ENCODE measurements around the gene GNG7.

GNG7 gene

DNA sequence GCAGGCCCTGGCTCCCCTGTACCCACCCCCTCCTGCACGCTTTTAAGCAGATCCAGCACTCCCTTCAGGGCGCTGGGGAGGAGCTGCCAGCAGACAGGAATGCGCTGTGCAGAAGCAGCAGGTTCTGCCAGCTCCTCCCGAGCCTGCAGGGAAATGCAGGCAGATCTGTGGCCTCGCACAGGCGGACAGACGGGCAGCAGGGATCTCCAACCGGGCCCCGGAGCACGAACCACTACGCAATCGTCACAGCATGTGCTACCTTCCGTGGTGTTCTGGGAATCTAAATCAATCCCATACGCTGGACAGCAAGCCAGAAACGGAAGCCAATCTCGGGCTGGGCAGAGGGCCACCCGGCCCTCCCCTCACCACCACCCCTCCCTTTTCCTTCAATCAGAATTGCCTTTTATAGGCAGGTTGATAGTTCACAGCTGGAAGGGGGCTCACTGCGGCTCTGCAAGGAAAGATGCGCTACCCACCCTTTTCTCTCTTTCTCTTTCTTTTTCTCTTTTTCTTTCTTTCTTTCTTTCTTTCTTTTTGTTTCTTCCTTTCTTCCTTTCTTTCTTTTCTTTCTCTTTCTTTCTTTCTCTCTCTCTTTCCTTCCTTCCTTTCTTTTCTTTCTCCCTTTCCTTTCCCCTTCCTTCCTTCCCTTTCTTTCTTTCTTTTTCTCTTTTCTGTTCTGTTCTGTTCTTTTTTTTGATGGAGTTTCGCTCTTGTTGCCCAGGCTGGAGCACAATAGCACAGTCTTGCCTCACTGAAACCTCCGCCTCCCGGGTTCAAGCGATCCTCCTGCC lies 99.9 kb downstream of the GNG7 start:
- peak overlapping the region; percentile 69 for H3K27ac ChIP-seq
- peak overlapping the region; percentile 22 for H3K4me3 ChIP-seq (ENCODE audit: low read depth, low read length)
- H3K36me3 ChIP-seq (ENCODE audit: control insufficient read depth, insufficient read depth, low read length) = no peaks in the 10 kb centered on the region
- peak overlapping the region; percentile 62 for H3K4me2 ChIP-seq (ENCODE audit: low read length)
- H3K79me2 ChIP-seq = no peaks in the 10 kb centered on the region
- TF ChIP-seq, protein P1, sequence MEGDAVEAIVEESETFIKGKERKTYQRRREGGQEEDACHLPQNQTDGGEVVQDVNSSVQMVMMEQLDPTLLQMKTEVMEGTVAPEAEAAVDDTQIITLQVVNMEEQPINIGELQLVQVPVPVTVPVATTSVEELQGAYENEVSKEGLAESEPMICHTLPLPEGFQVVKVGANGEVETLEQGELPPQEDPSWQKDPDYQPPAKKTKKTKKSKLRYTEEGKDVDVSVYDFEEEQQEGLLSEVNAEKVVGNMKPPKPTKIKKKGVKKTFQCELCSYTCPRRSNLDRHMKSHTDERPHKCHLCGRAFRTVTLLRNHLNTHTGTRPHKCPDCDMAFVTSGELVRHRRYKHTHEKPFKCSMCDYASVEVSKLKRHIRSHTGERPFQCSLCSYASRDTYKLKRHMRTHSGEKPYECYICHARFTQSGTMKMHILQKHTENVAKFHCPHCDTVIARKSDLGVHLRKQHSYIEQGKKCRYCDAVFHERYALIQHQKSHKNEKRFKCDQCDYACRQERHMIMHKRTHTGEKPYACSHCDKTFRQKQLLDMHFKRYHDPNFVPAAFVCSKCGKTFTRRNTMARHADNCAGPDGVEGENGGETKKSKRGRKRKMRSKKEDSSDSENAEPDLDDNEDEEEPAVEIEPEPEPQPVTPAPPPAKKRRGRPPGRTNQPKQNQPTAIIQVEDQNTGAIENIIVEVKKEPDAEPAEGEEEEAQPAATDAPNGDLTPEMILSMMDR (IDR thresholded peaks at IDR 0.05) = no peak
- H3K27me3 ChIP-seq (ENCODE audit: control insufficient read depth, insufficient read depth, low read length) = no peaks in the 10 kb centered on the region
- H3K4me1 ChIP-seq = peaks cover 11% of the 10 kb centered on the region
- H2AFZ ChIP-seq = peak overlapping the region; percentile 65
- H3K9me3 ChIP-seq (ENCODE audit: control insufficient read depth, low read length) = no peaks in the 10 kb centered on the region
- H3K9ac ChIP-seq = no peak overlapping the region

DNA sequence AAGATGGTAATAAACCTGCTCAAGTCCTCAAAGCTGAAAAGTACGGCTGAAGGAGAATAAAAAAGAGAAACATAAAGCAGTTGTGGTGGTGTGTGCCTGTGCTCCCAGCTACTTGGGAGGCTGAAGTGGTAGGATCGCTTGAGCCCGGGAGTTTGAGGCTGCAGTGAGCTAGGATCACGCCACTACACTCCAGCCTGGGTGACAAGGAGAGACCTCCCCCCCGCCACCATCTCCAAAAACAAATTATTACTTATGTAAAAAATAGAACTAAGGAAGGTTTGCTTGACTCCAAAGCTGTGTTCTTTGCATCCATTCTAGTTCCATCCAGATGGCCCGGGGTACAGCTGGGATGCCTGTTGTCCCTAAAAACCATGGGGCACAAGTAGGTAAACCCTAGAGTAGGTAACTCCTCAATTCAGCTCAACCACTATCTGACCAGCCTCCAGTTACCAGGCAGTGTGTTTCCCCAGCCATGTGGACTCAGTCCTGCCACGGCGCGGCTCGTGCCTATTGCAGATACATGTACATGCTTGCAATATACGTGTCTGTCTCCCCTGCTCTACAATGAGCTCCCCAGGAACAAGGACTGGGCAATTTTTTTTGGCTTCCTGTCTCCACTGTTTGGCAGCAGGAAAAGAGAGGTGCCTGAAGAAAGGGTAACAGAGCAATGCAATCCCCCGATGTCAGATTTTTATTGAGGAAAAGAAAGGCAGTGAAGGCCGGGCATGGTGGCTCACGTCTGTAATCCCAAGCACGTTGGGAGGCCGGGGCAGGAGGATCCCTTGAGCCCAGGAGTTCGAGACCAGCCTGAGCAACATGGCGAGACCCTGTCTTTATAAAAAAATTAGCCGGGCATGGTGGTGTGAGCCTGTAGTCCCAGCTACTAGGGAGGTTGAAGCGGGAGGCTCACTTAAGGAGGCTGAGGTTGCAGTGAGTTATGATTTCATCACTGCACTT lies 101.3 kb downstream of the GNG7 start:
- Histone ChIP-seq H3K27ac (no peak overlapping the region), H3K9me3 (ENCODE audit: control insufficient read depth, low read length) (no peaks in the 10 kb centered on the region), H2AFZ (no peak overlapping the region), H3K27me3 (ENCODE audit: control insufficient read depth, insufficient read depth, low read length) (no peaks in the 10 kb centered on the region), H3K4me2 (ENCODE audit: low read length) (no peak overlapping the region), H3K4me3 (ENCODE audit: low read depth, low read length) (no peak overlapping the region), H3K4me1 (peaks cover 10% of the 10 kb centered on the region), H3K9ac (no peak overlapping the region), H3K36me3 (ENCODE audit: control insufficient read depth, insufficient read depth, low read length) (no peaks in the 10 kb centered on the region), H3K79me2 (no peaks in the 10 kb centered on the region)
- TF ChIP-seq, protein P1 (IDR thresholded peaks at IDR 0.05) = no peak

DNA sequence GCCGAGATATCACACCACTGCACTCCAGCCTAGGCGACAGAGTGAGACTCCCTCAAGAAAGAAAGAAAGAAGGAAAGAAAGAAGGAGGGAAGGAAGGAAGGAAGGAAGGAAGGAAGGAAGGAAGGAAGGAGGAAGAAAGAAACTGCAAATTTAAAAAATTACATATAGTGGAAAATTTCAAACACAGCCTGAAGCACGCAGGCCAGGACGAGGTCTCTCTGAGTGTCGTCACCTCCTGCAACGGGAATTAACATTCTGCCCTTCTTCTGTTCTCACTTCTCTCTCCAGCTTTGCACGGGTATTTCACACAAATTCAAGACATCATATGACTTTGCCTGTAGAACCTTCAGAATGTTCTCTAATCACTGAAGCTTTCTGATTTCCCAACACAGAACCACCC lies 108.2 kb downstream of the GNG7 start:
- Histone ChIP-seq H3K9ac (no peak overlapping the region), H3K79me2 (no peaks in the 10 kb centered on the region), H3K27ac (no peak overlapping the region), H2AFZ (no peak overlapping the region), H3K4me3 (ENCODE audit: low read depth, low read length) (no peak overlapping the region), H3K9me3 (ENCODE audit: control insufficient read depth, low read length) (no peaks in the 10 kb centered on the region), H3K27me3 (ENCODE audit: control insufficient read depth, insufficient read depth, low read length) (no peaks in the 10 kb centered on the region), H3K4me2 (ENCODE audit: low read length) (no peak overlapping the region), H3K36me3 (ENCODE audit: control insufficient read depth, insufficient read depth, low read length) (no peaks in the 10 kb centered on the region), H3K4me1 (peaks cover 2% of the 10 kb centered on the region)
- TF ChIP-seq, protein P1 (IDR thresholded peaks at IDR 0.05) = no peak

DNA sequence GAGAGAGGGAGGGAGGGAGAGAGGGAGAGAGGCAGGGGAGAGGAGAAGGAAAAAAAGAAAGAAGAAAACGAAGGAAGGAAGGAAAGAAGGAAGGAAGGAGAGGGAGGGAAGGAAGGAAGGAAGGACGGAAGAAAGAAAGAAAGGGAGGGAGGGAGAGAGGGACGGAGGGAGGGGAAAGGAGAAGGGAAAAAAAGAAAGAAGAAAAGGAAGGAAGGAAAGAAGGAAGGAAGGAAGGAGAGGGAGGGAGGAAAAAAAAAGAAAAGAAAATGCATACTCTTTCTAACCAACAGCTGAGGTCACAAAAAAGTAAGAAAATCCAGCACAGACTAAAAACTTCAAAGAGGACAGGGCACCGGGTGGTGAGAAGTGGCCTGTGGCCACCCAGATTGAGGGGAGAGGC lies 109.7 kb downstream of the GNG7 start:
- TF ChIP-seq, protein P1 (IDR thresholded peaks at IDR 0.05) = no peak
- Histone ChIP-seq H3K9ac (no peak overlapping the region), H3K27me3 (ENCODE audit: control insufficient read depth, insufficient read depth, low read length) (no peaks in the 10 kb centered on the region), H3K36me3 (ENCODE audit: control insufficient read depth, insufficient read depth, low read length) (no peaks in the 10 kb centered on the region), H3K4me1 (no peaks in the 10 kb centered on the region), H3K9me3 (ENCODE audit: control insufficient read depth, low read length) (no peaks in the 10 kb centered on the region), H2AFZ (no peak overlapping the region), H3K27ac (no peak overlapping the region), H3K4me2 (ENCODE audit: low read length) (no peak overlapping the region), H3K79me2 (no peaks in the 10 kb centered on the region), H3K4me3 (ENCODE audit: low read depth, low read length) (no peak overlapping the region)

All from parathyroid adenoma (tissue), 2 donors.